Loucy (cell line): ENCODE results near the gene SLC2A1.
"Not testable (repeated sequence)": the region's sequence is repeated elsewhere in the genome, so short reads cannot be mapped to it uniquely, and the experiment has no call there.

ENCODE experiments used
- EZH2phosphoT487 ChIP-seq: fragments of 200-600 bp; IDR thresholded peaks from 2 replicates; pipeline ENCODE4 v1.6.1; 2018; ENCODE audit warnings: antibody characterized with exemption, mild to moderate bottlenecking, moderate library complexity, borderline replicate concordance
- TF ChIP-seq, protein P1 (sequence below): fragments of 200-600 bp; sonication (generic); conservative IDR thresholded peaks from 2 replicates; pipeline ENCODE4 v1.5.1; 2014; ENCODE audit warnings: mild to moderate bottlenecking, antibody characterized with exemption, low read length

DNA sequence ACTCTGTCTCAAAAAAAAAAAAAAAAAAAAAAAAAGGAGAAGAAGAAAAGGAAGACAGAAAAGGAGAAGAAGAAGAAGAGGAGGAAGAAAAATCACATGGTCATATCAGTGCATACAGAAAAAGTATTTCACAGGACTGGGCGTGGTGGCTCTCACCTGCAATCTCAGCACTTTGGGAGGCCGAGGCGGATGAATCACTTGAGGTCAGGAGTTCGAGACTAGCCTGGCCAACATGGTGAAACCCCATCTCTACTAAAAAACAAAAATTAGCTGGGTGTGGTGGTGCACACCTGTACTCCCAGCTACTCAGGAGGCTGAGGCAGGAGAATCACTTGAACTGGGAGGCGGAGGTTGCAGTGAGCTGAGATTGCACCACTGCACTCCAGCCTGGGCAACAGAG, 39.0 kb downstream of the SLC2A1 start:
- TF ChIP-seq, protein P1, sequence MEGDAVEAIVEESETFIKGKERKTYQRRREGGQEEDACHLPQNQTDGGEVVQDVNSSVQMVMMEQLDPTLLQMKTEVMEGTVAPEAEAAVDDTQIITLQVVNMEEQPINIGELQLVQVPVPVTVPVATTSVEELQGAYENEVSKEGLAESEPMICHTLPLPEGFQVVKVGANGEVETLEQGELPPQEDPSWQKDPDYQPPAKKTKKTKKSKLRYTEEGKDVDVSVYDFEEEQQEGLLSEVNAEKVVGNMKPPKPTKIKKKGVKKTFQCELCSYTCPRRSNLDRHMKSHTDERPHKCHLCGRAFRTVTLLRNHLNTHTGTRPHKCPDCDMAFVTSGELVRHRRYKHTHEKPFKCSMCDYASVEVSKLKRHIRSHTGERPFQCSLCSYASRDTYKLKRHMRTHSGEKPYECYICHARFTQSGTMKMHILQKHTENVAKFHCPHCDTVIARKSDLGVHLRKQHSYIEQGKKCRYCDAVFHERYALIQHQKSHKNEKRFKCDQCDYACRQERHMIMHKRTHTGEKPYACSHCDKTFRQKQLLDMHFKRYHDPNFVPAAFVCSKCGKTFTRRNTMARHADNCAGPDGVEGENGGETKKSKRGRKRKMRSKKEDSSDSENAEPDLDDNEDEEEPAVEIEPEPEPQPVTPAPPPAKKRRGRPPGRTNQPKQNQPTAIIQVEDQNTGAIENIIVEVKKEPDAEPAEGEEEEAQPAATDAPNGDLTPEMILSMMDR, result not testable (repeated sequence)
- TF ChIP-seq EZH2phosphoT487, result not testable (repeated sequence)
